AG04449 (cell line): ENCODE data around the gene MOCOS.
"Not testable (repeated sequence)": the region's sequence is repeated elsewhere in the genome, so short reads cannot be mapped to it uniquely, and the experiment has no call there.

ENCODE experiments used
- CTCF ChIA-PET: fragments of 350-600 bp; formaldehyde crosslinking; extraction: SDS; loops from one replicate; lab custom pipeline; 2021; ENCODE audit warnings: antibody characterized with exemption; lab: Yijun Ruan, JAX
- POLR2A ChIA-PET: fragments of 400-600, 350-600 bp; formaldehyde crosslinking; extraction: SDS; loops from one replicate; lab custom pipeline; 2020; ENCODE audit warnings: antibody characterized with exemption, inconsistent platforms; lab: Yijun Ruan, JAX
- DNase-seq: peaks from one replicate; pipeline ENCODE4 v3.0.0-alpha.2; 2010; ENCODE audit warnings: low read depth, low spot score
- H3K4me3 ChIP-seq: 2 replicates; pipeline ENCODE4 v1.5.1; 2011; ENCODE audit warnings: low read depth, mild to moderate bottlenecking, control low read depth, low read length
- CTCF ChIP-seq: IDR thresholded peaks from one replicate; pipeline ENCODE4 v1.5.1; 2011; ENCODE audit warnings: mild to moderate bottlenecking, moderate library complexity, low read length, control low read depth, inconsistent platforms; ENCODE audit not compliant: insufficient read depth; ENCODE audit errors: missing control alignments

MOCOS gene

GRCh38 chr18:36211612-36212065 lies 24.3 kb downstream of the MOCOS start:
- ChIA-PET CTCF (no interaction called here), POLR2A (interaction anchor here (1.2 kb wide), 1 partner anchor 53 kb away, joined by 3 read pairs; no protein-coding TSS in a partner anchor)
- no peak for TF ChIP-seq CTCF
- H3K4me3 ChIP-seq: no peak overlapping the region
- no peak for DNase-seq

DNA sequence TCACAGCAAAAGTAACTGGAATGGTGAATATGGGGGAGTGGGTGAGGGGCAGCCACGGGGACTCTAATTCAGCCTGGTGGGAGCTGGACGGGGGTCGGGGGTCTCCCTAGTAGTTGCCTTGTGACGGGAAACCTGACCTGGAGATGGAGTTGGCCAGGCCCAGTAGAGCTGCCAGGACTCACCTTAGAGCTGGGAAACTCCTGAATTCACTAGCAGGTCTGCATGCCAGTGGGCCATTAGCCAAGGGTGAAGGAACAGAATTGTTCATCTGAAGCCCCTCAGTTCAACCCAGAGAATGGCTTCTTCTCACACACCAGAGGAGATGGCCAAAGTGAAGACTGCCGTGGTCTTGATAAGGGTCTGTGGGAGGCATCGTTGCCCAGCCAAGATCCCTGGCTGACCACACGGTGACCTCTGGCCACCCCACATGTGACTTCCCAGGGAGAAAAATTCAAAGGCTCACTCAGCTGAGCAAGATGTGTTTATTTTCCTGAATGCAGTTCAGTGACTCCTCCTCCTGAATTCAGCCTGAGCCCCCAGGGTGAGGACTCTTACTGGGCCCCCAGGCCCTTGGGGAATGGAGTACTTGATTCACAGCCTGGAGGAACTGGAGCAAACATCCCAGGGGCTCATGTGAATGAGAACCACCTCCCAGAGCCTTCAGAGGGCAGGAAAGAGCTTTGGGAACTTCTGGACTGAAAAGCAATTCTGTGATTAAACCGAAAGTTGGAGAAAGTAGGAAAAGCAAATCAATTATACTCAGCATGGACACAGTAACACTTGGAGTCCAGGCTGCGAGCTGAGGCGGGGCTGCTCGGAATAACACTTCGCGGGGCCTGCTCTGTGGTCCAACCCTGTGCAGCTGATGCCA lies 25.2 kb downstream of the MOCOS start:
- ChIA-PET POLR2A (interaction anchor here (1.2 kb wide), 1 partner anchor 54 kb away, joined by 3 read pairs; no protein-coding TSS in a partner anchor), CTCF (no interaction called here)
- peak; percentile 6 for TF ChIP-seq CTCF
- no peak for DNase-seq
- H3K4me3 ChIP-seq: no peak overlapping the region

DNA sequence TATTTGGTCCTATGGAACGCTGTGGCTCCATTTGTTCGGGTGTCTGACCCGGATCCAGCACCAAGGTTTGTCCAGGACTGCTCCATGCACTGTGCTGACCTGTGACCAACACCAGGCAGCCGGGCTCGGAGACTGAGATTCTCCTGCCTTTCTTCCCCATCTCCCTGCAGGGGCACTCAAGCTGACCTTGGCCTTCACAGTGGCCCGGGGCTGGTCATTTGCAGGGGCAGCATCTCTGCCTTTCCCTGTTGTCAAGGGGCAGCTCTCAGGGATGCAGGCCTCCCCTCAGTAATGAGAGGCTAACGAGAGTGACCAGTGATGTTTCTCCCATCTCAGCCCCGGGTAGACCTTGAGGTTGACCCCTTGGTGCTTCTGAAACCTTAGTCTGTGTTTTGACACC lies 27.5 kb downstream of the MOCOS start:
- DNase-seq: no peak
- H3K4me3 ChIP-seq: no peak overlapping the region
- ChIA-PET CTCF (no interaction called here), POLR2A (no interaction called here)
- TF ChIP-seq CTCF: no peak

GRCh38 chr18:36215577-36215976 lies 28.3 kb downstream of the MOCOS start:
- ChIA-PET POLR2A (no interaction called here), CTCF (interaction anchor here (1.3 kb wide), 1 partner anchor 8 kb away, joined by 3 read pairs; no protein-coding TSS in a partner anchor)
- no peak for TF ChIP-seq CTCF
- no peak for DNase-seq
- H3K4me3 ChIP-seq: no peak overlapping the region

GRCh38 chr18:36217348-36217747 lies 30.1 kb downstream of the MOCOS start:
- ChIA-PET CTCF (interaction anchor here (1.0 to 1.2 kb wide), 2 partner anchors 11 to 12 kb away, joined by 3 to 4 read pairs; no protein-coding TSS in a partner anchor), POLR2A (no interaction called here)
- H3K4me3 ChIP-seq: no peak overlapping the region
- DNase-seq: no peak
- TF ChIP-seq CTCF: no peak

DNA sequence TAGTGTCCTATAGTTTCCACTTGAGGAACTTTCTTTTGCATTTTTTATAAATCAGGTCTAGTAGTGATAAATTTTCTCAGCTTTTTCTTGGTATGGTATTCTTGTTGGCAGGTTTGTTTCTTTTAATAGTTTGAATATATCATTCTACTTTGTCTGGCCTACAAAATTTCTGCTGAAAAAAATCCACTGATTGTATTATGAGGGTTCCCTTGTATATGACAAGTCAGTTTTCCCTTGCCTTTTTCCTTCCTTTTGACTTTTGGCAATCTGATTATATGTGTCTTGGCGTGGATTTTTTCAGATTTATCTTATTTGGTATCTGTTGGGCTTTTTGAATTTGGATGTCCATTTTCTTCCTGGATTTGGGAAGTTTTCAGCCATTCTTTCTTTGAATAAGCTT lies 41.9 kb downstream of the MOCOS start:
- no peak overlapping the region for H3K4me3 ChIP-seq
- POLR2A ChIA-PET: no interaction called here
- DNase-seq: no peak
- TF ChIP-seq CTCF: no peak
- CTCF ChIA-PET: interaction anchor here (0.8 kb wide), 1 partner anchor 21 kb away, joined by 3 read pairs; no protein-coding TSS in a partner anchor

DNA sequence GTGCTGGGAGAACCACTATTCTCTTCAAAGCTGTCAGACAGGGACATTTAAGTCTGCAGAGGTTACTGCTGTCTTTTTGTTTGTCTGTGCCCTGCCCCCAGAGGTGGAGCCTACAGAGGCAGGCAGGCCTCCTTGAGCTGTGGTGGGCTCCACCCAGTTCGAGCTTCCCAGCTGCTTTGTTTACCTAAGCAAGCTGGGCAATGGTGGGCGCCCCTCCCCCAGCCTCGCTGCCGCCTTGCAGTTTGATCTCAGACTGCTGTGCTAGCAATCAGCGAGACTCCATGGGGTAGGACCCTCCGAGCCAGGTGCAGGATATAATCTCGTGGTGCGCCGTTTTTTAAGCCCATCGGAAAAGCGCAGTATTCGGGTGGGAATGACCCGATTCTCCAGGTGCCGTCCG lies 53.2 kb downstream of the MOCOS start:
- DNase-seq, POLR2A ChIA-PET, CTCF ChIA-PET, H3K4me3 ChIP-seq: not testable (repeated sequence)
